ENCODE results near the gene RBP5.

DNA sequence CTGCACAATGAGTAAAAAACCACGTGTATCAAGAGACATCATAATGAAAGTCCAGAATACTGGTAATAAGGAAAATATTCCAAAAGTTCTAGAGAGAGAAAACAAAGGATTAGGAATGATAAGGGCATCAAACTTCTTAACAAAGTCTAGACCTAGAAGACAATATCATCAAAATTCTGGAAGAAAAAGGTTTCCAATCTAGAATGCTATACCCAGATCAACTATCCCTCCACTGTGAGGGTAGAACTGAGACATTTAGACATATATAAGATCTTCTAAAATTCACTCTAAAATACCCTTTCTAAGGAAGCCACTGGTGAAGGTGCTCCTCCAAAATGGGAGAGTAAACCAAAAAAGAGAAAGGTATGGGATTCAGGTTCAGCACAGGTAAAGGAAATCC lies 22.6 kb downstream of the RBP5 start:
- TF ChIP-seq GATA2 (IDR thresholded peaks at IDR 0.05; ENCODE audit: low read depth, low read length) = no peak
- no peak for TF ChIP-seq GATA3 (IDR thresholded peaks at IDR 0.05; ENCODE audit: low read depth, low read length)

Data from SH-SY5Y (cell line).